Neural cell (in vitro differentiated cells): Measurements from ENCODE around the gene CLOCK.

Experiments
- MXI1 ChIP-seq: fragments of 450-650 bp; conservative IDR thresholded peaks from 2 replicates; pipeline ENCODE4 v1.6.1; 2014; ENCODE audit warnings: antibody characterized with exemption, mild to moderate bottlenecking; ENCODE audit not compliant: poor library complexity, severe bottlenecking
- RAD21 ChIP-seq: fragments of 450-650 bp; conservative IDR thresholded peaks from 2 replicates; pipeline ENCODE4 v1.6.1; 2014; ENCODE audit warnings: antibody characterized with exemption, mild to moderate bottlenecking, moderate library complexity
- TAF1 ChIP-seq: IDR thresholded peaks from 2 replicates; pipeline ENCODE4 v1.6.1; 2012; ENCODE audit warnings: low read depth
- TF ChIP-seq, protein P1 (sequence below): fragments of 450-650 bp; IDR thresholded peaks from 2 replicates; pipeline ENCODE4 v1.5.1; 2014; ENCODE audit warnings: antibody characterized with exemption, mild to moderate bottlenecking, moderate library complexity; ENCODE audit not compliant: poor library complexity, severe bottlenecking
- TF ChIP-seq, protein P2 (sequence below): IDR thresholded peaks from 2 replicates; pipeline ENCODE4 v1.6.1; 2012; ENCODE audit warnings: borderline replicate concordance

DNA sequence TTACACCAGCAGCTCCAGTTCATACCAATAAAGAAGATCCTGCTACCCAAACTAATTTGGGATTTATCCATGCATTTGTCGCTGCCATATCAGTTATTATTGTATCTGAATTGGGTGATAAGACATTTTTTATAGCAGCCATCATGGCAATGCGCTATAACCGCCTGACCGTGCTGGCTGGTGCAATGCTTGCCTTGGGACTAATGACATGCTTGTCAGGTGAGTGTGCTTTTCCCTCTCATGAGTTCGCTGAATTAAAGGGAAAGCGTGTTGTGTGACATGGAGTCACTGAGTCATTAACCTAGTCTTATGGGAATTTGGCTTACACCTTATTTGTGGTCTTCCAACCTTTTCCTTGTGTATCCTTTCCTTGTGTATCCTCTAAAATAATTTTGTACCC lies 135.1 kb downstream of the CLOCK start:
- TF ChIP-seq, protein P1, sequence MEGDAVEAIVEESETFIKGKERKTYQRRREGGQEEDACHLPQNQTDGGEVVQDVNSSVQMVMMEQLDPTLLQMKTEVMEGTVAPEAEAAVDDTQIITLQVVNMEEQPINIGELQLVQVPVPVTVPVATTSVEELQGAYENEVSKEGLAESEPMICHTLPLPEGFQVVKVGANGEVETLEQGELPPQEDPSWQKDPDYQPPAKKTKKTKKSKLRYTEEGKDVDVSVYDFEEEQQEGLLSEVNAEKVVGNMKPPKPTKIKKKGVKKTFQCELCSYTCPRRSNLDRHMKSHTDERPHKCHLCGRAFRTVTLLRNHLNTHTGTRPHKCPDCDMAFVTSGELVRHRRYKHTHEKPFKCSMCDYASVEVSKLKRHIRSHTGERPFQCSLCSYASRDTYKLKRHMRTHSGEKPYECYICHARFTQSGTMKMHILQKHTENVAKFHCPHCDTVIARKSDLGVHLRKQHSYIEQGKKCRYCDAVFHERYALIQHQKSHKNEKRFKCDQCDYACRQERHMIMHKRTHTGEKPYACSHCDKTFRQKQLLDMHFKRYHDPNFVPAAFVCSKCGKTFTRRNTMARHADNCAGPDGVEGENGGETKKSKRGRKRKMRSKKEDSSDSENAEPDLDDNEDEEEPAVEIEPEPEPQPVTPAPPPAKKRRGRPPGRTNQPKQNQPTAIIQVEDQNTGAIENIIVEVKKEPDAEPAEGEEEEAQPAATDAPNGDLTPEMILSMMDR: no peak
- no peak for TF ChIP-seq TAF1
- TF ChIP-seq MXI1: no peak
- no peak for TF ChIP-seq RAD21
- TF ChIP-seq, protein P2, sequence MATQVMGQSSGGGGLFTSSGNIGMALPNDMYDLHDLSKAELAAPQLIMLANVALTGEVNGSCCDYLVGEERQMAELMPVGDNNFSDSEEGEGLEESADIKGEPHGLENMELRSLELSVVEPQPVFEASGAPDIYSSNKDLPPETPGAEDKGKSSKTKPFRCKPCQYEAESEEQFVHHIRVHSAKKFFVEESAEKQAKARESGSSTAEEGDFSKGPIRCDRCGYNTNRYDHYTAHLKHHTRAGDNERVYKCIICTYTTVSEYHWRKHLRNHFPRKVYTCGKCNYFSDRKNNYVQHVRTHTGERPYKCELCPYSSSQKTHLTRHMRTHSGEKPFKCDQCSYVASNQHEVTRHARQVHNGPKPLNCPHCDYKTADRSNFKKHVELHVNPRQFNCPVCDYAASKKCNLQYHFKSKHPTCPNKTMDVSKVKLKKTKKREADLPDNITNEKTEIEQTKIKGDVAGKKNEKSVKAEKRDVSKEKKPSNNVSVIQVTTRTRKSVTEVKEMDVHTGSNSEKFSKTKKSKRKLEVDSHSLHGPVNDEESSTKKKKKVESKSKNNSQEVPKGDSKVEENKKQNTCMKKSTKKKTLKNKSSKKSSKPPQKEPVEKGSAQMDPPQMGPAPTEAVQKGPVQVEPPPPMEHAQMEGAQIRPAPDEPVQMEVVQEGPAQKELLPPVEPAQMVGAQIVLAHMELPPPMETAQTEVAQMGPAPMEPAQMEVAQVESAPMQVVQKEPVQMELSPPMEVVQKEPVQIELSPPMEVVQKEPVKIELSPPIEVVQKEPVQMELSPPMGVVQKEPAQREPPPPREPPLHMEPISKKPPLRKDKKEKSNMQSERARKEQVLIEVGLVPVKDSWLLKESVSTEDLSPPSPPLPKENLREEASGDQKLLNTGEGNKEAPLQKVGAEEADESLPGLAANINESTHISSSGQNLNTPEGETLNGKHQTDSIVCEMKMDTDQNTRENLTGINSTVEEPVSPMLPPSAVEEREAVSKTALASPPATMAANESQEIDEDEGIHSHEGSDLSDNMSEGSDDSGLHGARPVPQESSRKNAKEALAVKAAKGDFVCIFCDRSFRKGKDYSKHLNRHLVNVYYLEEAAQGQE: no peak
